PFSK-1 (cell line): ENCODE measurements around the gene ONECUT3.

Source experiments
- POLR2AphosphoS5 ChIP-seq: IDR thresholded peaks from 2 replicates; pipeline ENCODE4 v1.6.1; 2012; ENCODE audit warnings: low read depth, mild to moderate bottlenecking, control low read depth, low read length, moderate library complexity
- REST ChIP-seq, 2 experiments: IDR thresholded peaks; 2 replicates each; pipeline versions ENCODE4 v1.6.1 to v1.8.0; 2011 to 2012; ENCODE audit warnings: low read depth in 2 of 2, low read length in 2 of 2, control low read depth in 1 of 2, inconsistent platforms in 1 of 2, mild to moderate bottlenecking in 1 of 2, moderate library complexity in 1 of 2; ENCODE audit not compliant: insufficient read depth in 1 of 2

DNA sequence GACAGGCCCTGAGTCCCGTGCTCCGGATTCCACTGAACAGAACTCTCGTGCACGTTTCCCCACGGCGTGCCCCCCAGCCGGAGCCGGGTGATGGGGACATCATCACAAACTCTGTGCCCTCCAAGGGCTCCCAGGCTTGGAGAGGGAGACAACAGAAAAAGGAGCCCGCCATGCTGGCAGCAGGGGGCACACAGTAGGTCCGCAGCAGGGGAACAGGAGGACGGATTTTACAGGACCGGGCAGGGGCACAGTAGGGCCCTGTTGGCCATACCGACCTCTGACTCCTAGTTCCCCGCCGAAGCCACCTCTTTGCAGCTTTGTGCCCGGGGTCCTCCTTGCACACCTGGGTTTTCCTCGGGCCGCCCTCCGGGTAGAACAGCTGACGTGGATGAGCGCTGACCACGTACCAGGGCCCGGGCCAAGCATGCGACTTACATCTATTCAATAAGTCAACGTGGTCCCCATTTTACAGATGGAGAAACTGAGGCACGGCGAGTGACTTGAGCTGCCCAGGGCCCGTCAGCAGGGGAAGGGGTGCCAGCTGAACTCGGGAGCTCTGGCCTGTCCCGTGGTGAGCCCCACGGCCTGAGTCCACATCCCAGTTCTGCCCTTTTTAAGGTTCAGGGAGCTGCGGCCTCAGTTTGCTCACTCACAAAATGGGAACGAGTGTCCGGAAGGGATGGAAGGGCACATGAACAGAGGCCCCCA is 10.2 kb upstream of the ONECUT3 start:
- TF ChIP-seq REST (IDR thresholded peaks at IDR 0.05; ENCODE audit: insufficient read depth in 1 of 2, low read depth in 2 of 2, low read length in 2 of 2) (no peak), POLR2AphosphoS5 (no peak)
